Neural cell (in vitro differentiated cells): ENCODE data around the gene CMKLR1. TPM values are rescaled to one million over a fixed set of nuclear protein-coding genes. Genes with fewer than 3 reads are reported as not detected.

ENCODE experiments used
- H2AFZ ChIP-seq: fragments of 200-600, 300-800 bp; sonication (generic), shearing (Covaris generic); 2 replicates; pipeline ENCODE4 v1.6.0; 2014; ENCODE audit warnings: low read depth, mild to moderate bottlenecking, antibody characterized with exemption, low read length, moderate library complexity
- H3F3A ChIP-seq: fragments of 200-600 bp; shearing (Covaris generic); 2 replicates; pipeline ENCODE4 v1.6.1; 2016; ENCODE audit warnings: mild to moderate bottlenecking, moderate library complexity, mixed read lengths, antibody characterized with exemption, low read length; ENCODE audit not compliant: insufficient read depth, poor library complexity, severe bottlenecking
- H3K27ac ChIP-seq: fragments of 200-600, 300-800 bp; sonication (generic), shearing (Covaris generic); 2 replicates; pipeline ENCODE4 v1.5.1; 2014; ENCODE audit warnings: mild to moderate bottlenecking, low read length, moderate library complexity
- H3K27me3 ChIP-seq: fragments of 300-800, 200-600 bp; sonication (generic), shearing (Covaris generic); 2 replicates; pipeline ENCODE4 v1.6.0; 2014; ENCODE audit warnings: mild to moderate bottlenecking, low read depth, low read length, moderate library complexity; ENCODE audit not compliant: insufficient read depth
- H3K36me3 ChIP-seq: fragments of 300-800, 200-600 bp; sonication (generic), shearing (Covaris generic); 2 replicates; pipeline ENCODE4 v1.5.1; 2014; ENCODE audit warnings: mild to moderate bottlenecking, antibody characterized with exemption, low read length, moderate library complexity; ENCODE audit not compliant: insufficient read depth
- H3K4me2 ChIP-seq: fragments of 300-800, 200-600 bp; sonication (generic), shearing (Covaris generic); 2 replicates; pipeline ENCODE4 v1.6.0; 2014; ENCODE audit warnings: mild to moderate bottlenecking, low read length
- H3K4me3 ChIP-seq: fragments of 300-800, 200-600 bp; sonication (generic), shearing (Covaris generic); 2 replicates; pipeline ENCODE4 v1.5.1; 2014; ENCODE audit warnings: mild to moderate bottlenecking, low read length, moderate library complexity
- H3K79me2 ChIP-seq: fragments of 200-600 bp; shearing (Covaris generic); replicated peaks from 2 replicates; pipeline ENCODE4 v1.6.0; 2014; ENCODE audit warnings: mild to moderate bottlenecking, low read length, moderate library complexity; ENCODE audit not compliant: insufficient read depth
- H3K9ac ChIP-seq: fragments of 300-800, 200-600 bp; sonication (generic), shearing (Covaris generic); 2 replicates; pipeline ENCODE4 v1.6.1; 2016; ENCODE audit warnings: mild to moderate bottlenecking, low read length, mixed read lengths
- H3K9me2 ChIP-seq: fragments of 200-600 bp; shearing (Covaris generic); 2 replicates; pipeline ENCODE4 v1.6.1; 2016; ENCODE audit warnings: mild to moderate bottlenecking, low read length, mixed read lengths; ENCODE audit not compliant: insufficient read depth
- H3K9me3 ChIP-seq: fragments of 200-600, 300-800 bp; sonication (generic), shearing (Covaris generic); 2 replicates; pipeline ENCODE4 v1.6.1; 2016; ENCODE audit warnings: mild to moderate bottlenecking, mixed run types, low read length, moderate library complexity, mixed read lengths
- H4K20me1 ChIP-seq: fragments of 200-600 bp; shearing (Covaris generic); 2 replicates; pipeline ENCODE4 v1.6.1; 2016; ENCODE audit warnings: mild to moderate bottlenecking, mixed run types; ENCODE audit not compliant: insufficient read depth
- EP300 ChIP-seq: fragments of 450-650 bp; conservative IDR thresholded peaks from 2 replicates; pipeline ENCODE4 v1.6.1; 2014; ENCODE audit warnings: antibody characterized with exemption, mild to moderate bottlenecking, moderate library complexity; ENCODE audit not compliant: poor library complexity, severe bottlenecking
- EZH2 ChIP-seq: fragments of 200-600, 300-800 bp; shearing (Covaris generic), sonication (generic); IDR thresholded peaks from 2 replicates; pipeline ENCODE4 v1.6.1; 2014; ENCODE audit warnings: antibody characterized with exemption, low read length, borderline replicate concordance, mild to moderate bottlenecking; ENCODE audit not compliant: insufficient read depth, poor library complexity, severe bottlenecking
- MXI1 ChIP-seq: fragments of 450-650 bp; conservative IDR thresholded peaks from 2 replicates; pipeline ENCODE4 v1.6.1; 2014; ENCODE audit warnings: antibody characterized with exemption, mild to moderate bottlenecking; ENCODE audit not compliant: poor library complexity, severe bottlenecking
- POLR2AphosphoS5 ChIP-seq: IDR thresholded peaks from 2 replicates; pipeline ENCODE4 v1.6.1; 2012
- RAD21 ChIP-seq: fragments of 450-650 bp; conservative IDR thresholded peaks from 2 replicates; pipeline ENCODE4 v1.6.1; 2014; ENCODE audit warnings: antibody characterized with exemption, mild to moderate bottlenecking, moderate library complexity
- REST ChIP-seq: IDR thresholded peaks from 2 replicates; pipeline ENCODE4 v1.6.1; 2012; ENCODE audit warnings: borderline replicate concordance
- SMC3 ChIP-seq: fragments of 450-650 bp; conservative IDR thresholded peaks from 2 replicates; pipeline ENCODE4 v1.6.1; 2014; ENCODE audit warnings: antibody characterized with exemption, mild to moderate bottlenecking, moderate library complexity; ENCODE audit not compliant: poor library complexity
- TAF1 ChIP-seq: IDR thresholded peaks from 2 replicates; pipeline ENCODE4 v1.6.1; 2012; ENCODE audit warnings: low read depth
- polyA minus RNA-seq: library from RNA; depleted of rRNA, polyadenylated mRNA; stranded (reverse); fragments of >200 nt; gene quantifications from 2 replicates; pipeline ENCODE4 v1.2.3, GENCODE V29; 2014
- polyA plus RNA-seq: library from polyadenylated mRNA; depleted of rRNA; stranded (reverse); fragments of >200 nt; gene quantifications from 2 replicates; pipeline ENCODE4 v1.2.3, GENCODE V29; 2014
- TF ChIP-seq, protein P1 (sequence below): fragments of 450-650 bp; IDR thresholded peaks from 2 replicates; pipeline ENCODE4 v1.5.1; 2014; ENCODE audit warnings: antibody characterized with exemption, mild to moderate bottlenecking, moderate library complexity; ENCODE audit not compliant: poor library complexity, severe bottlenecking

Gene CMKLR1
- polyA plus RNA-seq = 0.06 TPM in 1 of 2 replicates, not detected in the other
- polyA minus RNA-seq = 0.12 TPM in 1 of 2 replicates, not detected in the other

- Histone ChIP-seq H3K9me2 (no peaks in the 10 kb centered on the region), H3F3A (no peaks in the 10 kb centered on the region), H4K20me1 (no peaks in the 10 kb centered on the region), H3K4me2 (no peak within 1 kb of the TSS), H3K36me3 (no peaks in the 10 kb centered on the region), H3K4me3 (no peak within 1 kb of the TSS), H3K27ac (no peak within 1 kb of the TSS), H3K9me3 (no peaks in the 10 kb centered on the region), H3K9ac (no peak within 1 kb of the TSS), H3K27me3 (no peaks in the 10 kb centered on the region), H3K79me2 (no peaks in the 10 kb centered on the region), H2AFZ (no peak within 1 kb of the TSS)
- TF ChIP-seq TAF1 (no peak), POLR2AphosphoS5 (no peak), EP300 (no peak), EZH2 (no peak), SMC3 (no peak), REST (no peak), RAD21 (no peak), MXI1 (no peak)
- TF ChIP-seq, protein P1, sequence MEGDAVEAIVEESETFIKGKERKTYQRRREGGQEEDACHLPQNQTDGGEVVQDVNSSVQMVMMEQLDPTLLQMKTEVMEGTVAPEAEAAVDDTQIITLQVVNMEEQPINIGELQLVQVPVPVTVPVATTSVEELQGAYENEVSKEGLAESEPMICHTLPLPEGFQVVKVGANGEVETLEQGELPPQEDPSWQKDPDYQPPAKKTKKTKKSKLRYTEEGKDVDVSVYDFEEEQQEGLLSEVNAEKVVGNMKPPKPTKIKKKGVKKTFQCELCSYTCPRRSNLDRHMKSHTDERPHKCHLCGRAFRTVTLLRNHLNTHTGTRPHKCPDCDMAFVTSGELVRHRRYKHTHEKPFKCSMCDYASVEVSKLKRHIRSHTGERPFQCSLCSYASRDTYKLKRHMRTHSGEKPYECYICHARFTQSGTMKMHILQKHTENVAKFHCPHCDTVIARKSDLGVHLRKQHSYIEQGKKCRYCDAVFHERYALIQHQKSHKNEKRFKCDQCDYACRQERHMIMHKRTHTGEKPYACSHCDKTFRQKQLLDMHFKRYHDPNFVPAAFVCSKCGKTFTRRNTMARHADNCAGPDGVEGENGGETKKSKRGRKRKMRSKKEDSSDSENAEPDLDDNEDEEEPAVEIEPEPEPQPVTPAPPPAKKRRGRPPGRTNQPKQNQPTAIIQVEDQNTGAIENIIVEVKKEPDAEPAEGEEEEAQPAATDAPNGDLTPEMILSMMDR = no peak
These were observed at the start of gene CMKLR1 for GRCh38 chr12:108338915-108339657. Gene CMKLR1, minus strand, starts transcription at chr12:108339311. Its CDS starts 45,720 bp downstream, at chr12:108293591.

- H3K9ac ChIP-seq = no peak overlapping the region
- no peaks in the 10 kb centered on the region for H3K27me3 ChIP-seq
- H3K4me3 ChIP-seq = no peak overlapping the region
- H3K9me3 ChIP-seq = no peaks in the 10 kb centered on the region
- TF ChIP-seq EP300 (no peak), REST (no peak), TAF1 (no peak), EZH2 (no peak), MXI1 (no peak), SMC3 (no peak), POLR2AphosphoS5 (no peak), RAD21 (no peak)
- TF ChIP-seq, protein P1 = no peak
- no peak overlapping the region for H3K4me2 ChIP-seq
- H3F3A ChIP-seq = no peaks in the 10 kb centered on the region
- no peak overlapping the region for H3K27ac ChIP-seq
- no peaks in the 10 kb centered on the region for H4K20me1 ChIP-seq
- H3K79me2 ChIP-seq = no peaks in the 10 kb centered on the region
- H3K36me3 ChIP-seq = no peaks in the 10 kb centered on the region
- no peaks in the 10 kb centered on the region for H3K9me2 ChIP-seq
- H2AFZ ChIP-seq = no peak overlapping the region
These were observed 48.7 kb upstream of the CMKLR1 start for GRCh38 chr12:108387771-108388170.
